ENCODE results near the gene SYNDIG1. TPM values are rescaled to one million over a fixed set of nuclear protein-coding genes. Genes with fewer than 3 reads are reported as not detected.

The SYNDIG1 gene
- total and polyA plus RNA-seq, 9 of the 15 experiments (the other 6 are each of a cell fraction or from before 2014, with no cell fraction given): not detected

GRCh38 chr20:24634855-24635254 lies 165.4 kb downstream of the SYNDIG1 start (continued):
- no peak for TF ChIP-seq DIDO1 (tag; IDR thresholded peaks at IDR 0.05; ENCODE audit: low read depth)
- no peak for TF ChIP-seq IRF1 (CRISPR knock-in tag; IDR thresholded peaks at IDR 0.05; ENCODE audit: borderline replicate concordance)
- TF ChIP-seq OTX1 (CRISPR knock-in tag; IDR thresholded peaks at IDR 0.05): no peak
- no peak for TF ChIP-seq PHB (CRISPR knock-in tag; IDR thresholded peaks at IDR 0.05)
- TF ChIP-seq ETV1 (tag; conservative IDR thresholded peaks at IDR 0.05; ENCODE audit: low read depth): no peak
- TF ChIP-seq ZNF398 (CRISPR knock-in tag; IDR thresholded peaks at IDR 0.05): no peak
- no peak for TF ChIP-seq MYNN (IDR thresholded peaks at IDR 0.05)
- no peak for TF ChIP-seq MYNN (CRISPR knock-in tag; IDR thresholded peaks at IDR 0.05)
- peak; percentile 68 for TF ChIP-seq ATF3 (IDR thresholded peaks at IDR 0.05)
- no peak for TF ChIP-seq ATF3 (CRISPR knock-in tag; conservative IDR thresholded peaks at IDR 0.05)
- TF ChIP-seq TARDBP (IDR thresholded peaks at IDR 0.05): no peak
- no peak for TF ChIP-seq ZNF77 (CRISPR knock-in tag; IDR thresholded peaks at IDR 0.05)
- TF ChIP-seq ZBTB26 (CRISPR knock-in tag; IDR thresholded peaks at IDR 0.05): no peak
- no peak for TF ChIP-seq ZBTB11 (CRISPR knock-in tag; IDR thresholded peaks at IDR 0.05)
- TF ChIP-seq TAF9B (IDR thresholded peaks at IDR 0.05; ENCODE audit: partially characterized antibody): no peak
- TF ChIP-seq SIN3B (IDR thresholded peaks at IDR 0.05; ENCODE audit: low read depth): no peak
- no peak for TF ChIP-seq RBM25 (IDR thresholded peaks at IDR 0.05; ENCODE audit: low read depth, low read length, severe bottlenecking)
- no peak for TF ChIP-seq ZNF740 (CRISPR knock-in tag; IDR thresholded peaks at IDR 0.05)
- no peak for TF ChIP-seq ZNF740 (tag; IDR thresholded peaks at IDR 0.05)
- no peak for TF ChIP-seq HLTF (IDR thresholded peaks at IDR 0.05)
- TF ChIP-seq DDX20 (tag; IDR thresholded peaks at IDR 0.05; ENCODE audit: low read depth): no peak
- TF ChIP-seq ZNF174 (CRISPR knock-in tag; IDR thresholded peaks at IDR 0.05): no peak
